T-helper 17 cell (primary cell): ENCODE measurements around the gene MALAT1. TPM values are rescaled to one million over a fixed set of nuclear protein-coding genes. Genes with fewer than 3 reads are reported as not detected.
A peak's percentile ranks its signal among the peaks of the same experiment; 100 is the strongest.

Experiments used
- ATAC-seq: fragments of 150-1000 bp; cut with Tn5 transposase; 2 replicates; pipeline ENCODE4 v1.10.0; 2021; ENCODE audit warnings: mild to moderate bottlenecking, moderate library complexity
- DNase-seq, 3 donors: peaks; one replicate each; pipeline versions ENCODE4 v3.0.0 to v3.0.0-alpha.2; 2020 to 2021
- H3K9me3 ChIP-seq: one replicate; pipeline ENCODE4 v1.7.0; 2013; ENCODE audit warnings: low read length, mild to moderate bottlenecking; ENCODE audit not compliant: control insufficient read depth, poor library complexity, severe bottlenecking
- H3K27ac Mint-ChIP-seq: one replicate; pipeline ENCODE4 v1.8.0; 2022; ENCODE audit warnings: mild to moderate bottlenecking, moderate library complexity, mixed read lengths
- H3K27me3 Mint-ChIP-seq: one replicate; pipeline ENCODE4 v1.8.0; 2022; ENCODE audit warnings: mixed read lengths
- H3K36me3 Mint-ChIP-seq: one replicate; pipeline ENCODE4 v1.8.0; 2022; ENCODE audit warnings: low read depth, mixed read lengths
- H3K4me1 Mint-ChIP-seq: one replicate; pipeline ENCODE4 v1.8.0; 2022; ENCODE audit warnings: mild to moderate bottlenecking, mixed read lengths
- H3K4me3 Mint-ChIP-seq: one replicate; pipeline ENCODE4 v1.8.0; 2022; ENCODE audit warnings: mild to moderate bottlenecking, moderate library complexity, mixed read lengths
- total RNA-seq, 4 donors: library from RNA in 2 of 4; stranded (reverse) in 2 of 4; gene quantifications; one replicate each; pipeline ENCODE4 v1.2.3 and lab custom pipeline; 2022 to 2026

Gene MALAT1
- total RNA-seq, 2 donors from 2014 or later: 25,853 to 29,025 TPM

DNA sequence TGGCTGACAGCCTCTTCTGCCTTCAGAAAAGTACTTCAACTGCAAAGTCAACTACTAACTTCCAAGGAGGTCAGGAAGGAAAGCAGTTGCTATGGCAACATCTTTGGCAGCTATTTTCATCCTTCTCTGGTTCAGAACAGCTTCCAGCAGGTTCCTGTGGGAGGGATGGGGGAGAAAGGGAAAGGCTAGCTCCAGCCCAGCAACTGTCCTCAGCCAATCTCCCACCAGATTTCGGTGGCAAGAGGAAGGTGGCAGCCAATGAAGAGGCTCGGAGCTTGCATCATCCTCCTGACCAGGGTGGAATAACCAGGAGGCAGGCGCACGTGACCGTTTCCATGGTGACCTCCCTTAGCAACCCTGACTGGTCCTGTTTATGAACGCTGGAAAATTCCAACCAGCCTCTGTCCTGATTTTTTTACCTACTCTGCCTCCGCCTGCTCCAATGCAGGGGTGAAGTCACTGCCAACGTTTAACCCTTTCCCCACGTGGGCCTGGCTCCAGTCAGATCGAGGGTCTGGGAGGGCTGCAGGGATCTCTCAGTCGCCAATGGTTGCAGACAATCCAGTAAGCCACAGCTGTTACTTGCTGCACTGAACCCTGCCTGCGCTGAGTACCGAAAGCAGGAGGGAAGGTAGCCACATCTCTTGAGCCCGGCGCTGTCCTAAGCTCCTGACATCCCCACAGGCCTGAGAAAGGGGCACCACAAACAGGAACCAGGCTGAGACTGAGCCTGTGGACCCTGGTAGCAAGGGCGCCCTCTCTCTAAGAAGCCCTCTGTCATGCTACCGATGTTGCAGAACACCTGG is 11.2 kb upstream of the MALAT1 start:
- ATAC-seq (peak; percentile 46), DNase-seq (no peak)
- Mint-ChIP-seq H3K27me3 (no peaks in the 10 kb centered on the region), H3K36me3 (no peaks in the 10 kb centered on the region), H3K4me1 (peaks cover 21% of the 10 kb centered on the region), H3K4me3 (no peak overlapping the region), H3K27ac (peak overlapping the region; percentile 2)
- H3K9me3 ChIP-seq: no peaks in the 10 kb centered on the region

DNA sequence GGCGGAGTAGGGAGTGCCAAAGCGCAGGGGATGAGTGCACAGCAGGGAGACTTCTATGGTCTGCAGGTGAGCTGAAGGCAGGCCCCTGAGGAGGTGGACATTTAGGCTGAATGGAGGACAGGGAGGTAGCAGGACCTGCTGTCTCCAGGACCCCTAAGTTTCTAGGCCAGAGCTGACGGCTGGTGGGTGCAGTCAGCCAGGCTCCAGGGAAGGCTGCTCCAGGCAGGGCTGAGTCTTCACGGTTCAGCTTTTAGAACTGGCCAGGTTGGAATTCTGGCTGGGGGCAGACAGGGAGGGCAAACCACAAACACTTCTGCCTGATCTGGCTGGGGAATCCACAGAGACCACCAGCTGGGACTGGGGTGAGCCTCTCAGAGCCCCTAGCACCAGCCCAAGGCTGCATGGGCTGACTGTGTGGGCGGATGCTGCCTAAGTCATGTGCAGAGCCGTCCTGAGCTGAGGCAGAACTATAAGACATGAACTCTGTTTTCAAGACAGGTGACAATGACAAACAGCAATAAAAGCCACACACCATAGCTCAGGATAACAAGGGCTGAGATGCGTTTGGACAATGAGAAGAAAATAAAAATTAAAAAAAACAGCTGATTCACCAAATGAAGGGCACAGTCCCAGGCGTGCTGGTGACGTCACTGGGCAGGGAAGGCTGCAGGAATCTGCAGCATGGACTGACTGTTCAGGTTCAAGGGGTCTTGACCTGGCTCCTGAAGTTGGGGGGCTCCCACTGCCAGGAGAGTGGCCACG is 10.4 kb upstream of the MALAT1 start:
- Mint-ChIP-seq H3K27ac (peak overlapping the region; percentile 77), H3K27me3 (no peaks in the 10 kb centered on the region), H3K36me3 (no peaks in the 10 kb centered on the region), H3K4me1 (peaks cover 25% of the 10 kb centered on the region), H3K4me3 (no peak overlapping the region)
- no peaks in the 10 kb centered on the region for H3K9me3 ChIP-seq
- ATAC-seq: no peak
- DNase-seq: no peak

DNA sequence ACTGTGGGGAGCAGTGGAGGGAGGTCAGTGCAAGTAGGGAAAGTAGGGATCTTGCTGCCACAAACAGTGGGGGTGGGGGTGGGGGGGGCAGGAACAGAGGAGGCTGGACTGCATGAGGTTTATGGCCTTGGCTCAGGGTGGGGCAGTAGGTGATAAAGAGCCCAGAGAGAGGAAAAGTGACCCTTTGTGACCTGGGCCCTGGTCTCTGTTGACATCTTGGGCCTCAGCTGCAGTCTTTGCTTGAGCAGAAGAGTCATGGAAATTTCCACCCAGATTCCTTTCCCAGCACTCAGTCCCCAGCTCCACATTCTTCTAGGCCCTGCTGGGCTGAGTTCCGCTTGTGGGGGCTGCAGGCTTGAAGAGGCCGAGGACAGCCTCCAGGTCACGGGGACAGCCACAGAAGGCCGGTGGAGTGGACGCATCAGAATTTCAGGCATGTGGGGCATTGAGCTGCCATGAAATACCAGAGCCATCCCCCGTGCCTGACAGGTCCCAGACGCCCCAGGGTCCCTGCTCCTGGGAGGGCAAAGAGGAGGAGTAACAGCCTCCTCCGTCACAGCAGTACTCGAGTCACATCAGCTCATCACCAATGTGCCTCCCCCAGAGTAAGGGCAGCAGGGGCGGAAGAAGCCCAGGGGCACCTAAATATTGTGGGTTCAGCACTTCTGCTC is 9.7 kb upstream of the MALAT1 start:
- H3K27ac Mint-ChIP-seq: peak overlapping the region; percentile 77
- ATAC-seq: no peak
- H3K36me3 Mint-ChIP-seq: no peaks in the 10 kb centered on the region
- no peaks in the 10 kb centered on the region for H3K27me3 Mint-ChIP-seq
- H3K9me3 ChIP-seq: no peaks in the 10 kb centered on the region
- H3K4me3 Mint-ChIP-seq: no peak overlapping the region
- H3K4me1 Mint-ChIP-seq: peaks cover 28% of the 10 kb centered on the region
- no peak for DNase-seq

DNA sequence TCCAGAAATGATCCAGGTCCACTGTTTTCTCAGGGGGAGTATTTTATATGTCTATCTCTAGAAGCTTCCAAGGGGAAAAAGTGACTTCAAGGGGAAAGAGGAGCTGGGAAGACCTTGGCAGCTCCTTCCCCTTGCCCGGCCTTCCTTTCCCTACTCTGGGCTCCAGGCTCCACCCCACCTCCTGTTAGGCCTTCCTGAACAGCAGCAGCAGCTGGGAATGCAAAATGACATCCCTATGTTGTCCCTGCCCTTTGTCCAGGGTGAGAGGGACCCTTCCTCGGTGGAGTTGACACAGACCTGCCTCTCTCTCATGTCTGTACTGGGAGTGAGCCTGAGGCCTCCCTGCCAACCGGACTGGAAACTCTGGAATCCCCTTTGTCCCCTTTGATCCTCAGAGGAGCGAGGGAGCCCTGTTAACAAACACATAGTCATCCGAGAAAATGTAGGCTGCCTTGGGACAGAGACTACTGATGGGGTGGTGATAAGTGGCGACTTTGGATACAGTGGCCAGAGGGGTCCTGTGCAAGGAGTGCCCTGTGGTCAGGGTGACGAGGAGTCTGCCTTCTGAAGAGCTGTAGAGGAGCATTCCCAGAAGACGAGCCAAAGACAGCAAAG is 9.0 kb upstream of the MALAT1 start:
- Mint-ChIP-seq H3K4me1 (peaks cover 31% of the 10 kb centered on the region), H3K4me3 (no peak overlapping the region), H3K27ac (peak overlapping the region; percentile 39), H3K27me3 (no peaks in the 10 kb centered on the region), H3K36me3 (no peaks in the 10 kb centered on the region)
- ATAC-seq (no peak), DNase-seq (no peak)
- H3K9me3 ChIP-seq: no peaks in the 10 kb centered on the region

DNA sequence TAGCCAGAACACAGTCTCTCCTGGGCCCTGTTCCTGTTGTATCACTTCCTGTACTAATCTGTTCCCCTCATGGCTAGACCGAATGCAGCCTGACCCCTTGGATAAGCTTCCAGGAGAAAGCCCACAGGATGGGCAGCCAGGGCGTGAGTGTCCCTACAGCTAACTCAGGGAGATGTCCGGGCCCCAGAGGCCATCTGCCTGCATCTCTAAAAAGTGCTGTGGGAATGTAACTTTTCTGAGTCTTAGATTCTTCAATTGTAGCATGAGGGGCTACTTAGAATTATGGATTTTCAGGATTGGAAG is 7.7 kb upstream of the MALAT1 start:
- Mint-ChIP-seq H3K27me3 (no peaks in the 10 kb centered on the region), H3K27ac (peak overlapping the region; percentile 16), H3K4me1 (peaks cover 32% of the 10 kb centered on the region), H3K4me3 (no peak overlapping the region), H3K36me3 (no peaks in the 10 kb centered on the region)
- no peaks in the 10 kb centered on the region for H3K9me3 ChIP-seq
- DNase-seq (no peak), ATAC-seq (no peak)

DNA sequence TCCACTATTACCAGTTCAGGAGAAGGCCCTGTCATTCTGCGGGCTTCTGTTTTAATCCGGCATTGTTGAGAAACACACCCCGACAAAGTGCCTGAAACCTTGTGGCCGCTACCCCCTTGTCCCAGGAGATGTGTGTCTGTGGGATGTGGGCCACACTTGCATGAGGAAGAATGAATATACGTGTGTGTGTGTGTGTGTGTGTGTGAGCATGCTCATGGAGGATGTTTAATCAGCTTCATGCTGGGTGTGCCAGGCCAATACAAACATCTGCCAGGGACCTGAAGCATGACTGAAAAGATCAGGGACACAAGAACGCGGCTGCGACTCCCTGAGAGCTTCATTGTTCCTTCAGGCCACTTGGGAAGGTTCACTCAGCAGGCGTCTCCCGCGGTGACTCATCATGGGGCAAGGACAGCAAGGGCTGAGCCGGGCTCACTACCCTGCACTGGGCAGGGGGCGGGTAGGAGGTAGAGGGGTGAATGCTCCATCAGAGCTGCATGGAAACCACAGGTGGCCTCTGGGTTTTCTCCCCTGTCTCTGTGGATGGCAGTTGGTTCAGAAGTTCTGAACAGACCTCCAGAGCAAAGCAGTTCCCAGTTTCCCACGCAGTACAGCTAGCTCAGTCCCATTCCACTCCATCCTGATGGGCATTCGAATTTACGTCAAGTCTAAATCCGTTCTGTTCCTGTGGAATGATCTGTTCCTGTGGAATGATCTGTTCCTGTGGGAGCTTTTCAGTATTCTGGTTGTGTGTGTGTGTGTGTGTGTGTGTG is 7.0 kb upstream of the MALAT1 start:
- H3K9me3 ChIP-seq: no peaks in the 10 kb centered on the region
- Mint-ChIP-seq H3K27ac (peak overlapping the region; percentile 39), H3K27me3 (no peaks in the 10 kb centered on the region), H3K4me1 (peaks cover 38% of the 10 kb centered on the region), H3K36me3 (no peaks in the 10 kb centered on the region), H3K4me3 (no peak overlapping the region)
- no peak for DNase-seq
- ATAC-seq: no peak

DNA sequence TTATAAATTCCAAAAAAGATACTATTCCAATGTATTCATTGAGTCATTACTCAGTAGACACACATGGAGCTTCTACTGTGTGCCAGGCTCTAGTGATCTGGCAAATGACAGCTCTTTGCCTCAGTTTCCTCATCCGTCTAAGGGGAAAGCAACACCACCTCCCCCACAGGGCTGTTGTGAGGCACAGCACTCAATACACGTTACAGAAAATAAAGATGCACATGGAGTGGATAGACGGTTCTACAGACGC is 6.5 kb upstream of the MALAT1 start:
- H3K4me1 Mint-ChIP-seq: peaks cover 41% of the 10 kb centered on the region

DNA sequence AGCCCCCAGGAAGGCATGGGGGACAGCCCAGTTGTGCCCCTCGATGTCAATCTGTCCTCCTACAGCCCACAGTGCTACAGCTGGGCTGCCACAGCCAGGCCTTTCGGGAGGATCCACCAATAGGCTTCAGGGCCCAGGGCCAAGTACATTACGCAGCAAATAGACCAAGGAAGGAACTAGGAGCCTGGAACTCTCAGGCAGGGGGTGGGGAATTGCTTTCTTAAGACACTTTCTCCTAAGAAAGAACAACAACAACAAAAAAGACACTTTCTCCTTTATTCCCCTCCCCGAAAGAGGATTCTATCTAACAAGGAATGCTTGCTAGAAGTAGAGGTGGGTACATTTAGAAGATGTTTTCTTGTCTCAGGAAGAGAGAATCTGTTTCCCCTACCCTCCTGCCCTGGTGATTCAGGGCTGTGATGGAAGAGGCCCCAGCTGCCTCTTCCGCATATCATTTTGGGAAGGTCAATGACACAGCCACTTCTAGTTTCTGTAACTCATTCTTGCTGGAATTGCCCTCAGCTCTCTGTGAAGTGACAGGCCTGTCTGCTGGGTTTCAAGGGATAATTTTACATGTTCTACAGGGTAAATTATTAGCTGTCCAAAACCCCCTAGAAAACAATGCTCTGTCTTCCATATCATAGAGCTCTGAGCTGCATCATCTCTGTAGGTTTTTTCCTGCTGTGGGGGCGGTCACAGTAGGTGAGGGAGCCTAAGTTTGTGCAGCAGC is 6.0 kb upstream of the MALAT1 start:
- H3K27me3 Mint-ChIP-seq: no peaks in the 10 kb centered on the region
- no peak overlapping the region for H3K4me3 Mint-ChIP-seq
- no peaks in the 10 kb centered on the region for H3K36me3 Mint-ChIP-seq
- ATAC-seq (no peak), DNase-seq (no peak)
- H3K4me1 Mint-ChIP-seq: peaks cover 38% of the 10 kb centered on the region
- H3K27ac Mint-ChIP-seq: peak overlapping the region; percentile 39
- no peaks in the 10 kb centered on the region for H3K9me3 ChIP-seq

More for the DNA sequence above, 6.5 kb upstream of the MALAT1 start:
- Mint-ChIP-seq H3K27me3 (no peaks in the 10 kb centered on the region), H3K27ac (peak overlapping the region; percentile 39), H3K36me3 (no peaks in the 10 kb centered on the region), H3K4me3 (no peak overlapping the region)
- ATAC-seq: no peak
- H3K9me3 ChIP-seq: no peaks in the 10 kb centered on the region
- no peak for DNase-seq

DNA sequence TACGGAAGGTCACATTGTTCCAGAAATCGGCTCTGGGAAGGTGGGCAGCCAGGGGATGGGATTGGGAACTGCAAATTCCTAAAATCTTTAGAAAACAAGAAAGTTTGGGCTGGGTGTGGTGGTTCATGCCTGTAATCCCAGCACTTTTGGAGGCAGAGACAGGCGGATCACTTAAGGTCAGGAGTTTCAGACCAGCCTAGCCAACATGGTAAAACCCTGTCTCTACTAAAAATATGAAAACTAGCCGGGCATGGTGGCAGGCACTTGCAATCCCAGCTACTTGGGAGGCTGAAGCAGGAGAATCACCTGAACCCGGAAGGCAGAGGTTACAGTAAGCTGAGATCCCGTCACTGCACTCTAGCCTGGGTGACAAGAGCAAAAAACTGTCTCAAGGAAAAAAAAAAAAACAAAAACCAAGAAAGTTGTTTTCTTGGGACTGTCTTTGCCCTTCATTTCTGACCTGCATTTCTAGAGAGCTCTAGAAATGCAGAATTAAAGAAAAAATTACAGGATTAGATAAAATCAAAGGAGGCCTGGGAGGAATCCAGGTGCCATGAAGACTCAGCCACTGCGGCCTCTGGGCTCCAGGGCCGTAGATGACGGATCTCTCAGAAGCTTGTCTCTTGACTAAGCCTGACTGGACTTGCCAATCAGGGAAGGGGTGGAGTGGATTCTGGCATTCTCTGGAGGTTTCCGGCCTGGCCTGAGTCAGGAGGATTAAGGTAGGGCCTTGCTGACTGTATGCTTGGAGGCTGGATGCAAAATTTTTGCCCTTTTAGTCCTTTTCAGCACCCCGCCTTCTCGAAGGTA is 5.3 kb upstream of the MALAT1 start:
- peaks cover 38% of the 10 kb centered on the region for H3K4me1 Mint-ChIP-seq
- no peak overlapping the region for H3K4me3 Mint-ChIP-seq
- no peaks in the 10 kb centered on the region for H3K9me3 ChIP-seq
- DNase-seq (no peak), ATAC-seq (no peak)
- H3K27me3 Mint-ChIP-seq: no peaks in the 10 kb centered on the region
- H3K27ac Mint-ChIP-seq: peak overlapping the region; percentile 32
- H3K36me3 Mint-ChIP-seq: no peaks in the 10 kb centered on the region

DNA sequence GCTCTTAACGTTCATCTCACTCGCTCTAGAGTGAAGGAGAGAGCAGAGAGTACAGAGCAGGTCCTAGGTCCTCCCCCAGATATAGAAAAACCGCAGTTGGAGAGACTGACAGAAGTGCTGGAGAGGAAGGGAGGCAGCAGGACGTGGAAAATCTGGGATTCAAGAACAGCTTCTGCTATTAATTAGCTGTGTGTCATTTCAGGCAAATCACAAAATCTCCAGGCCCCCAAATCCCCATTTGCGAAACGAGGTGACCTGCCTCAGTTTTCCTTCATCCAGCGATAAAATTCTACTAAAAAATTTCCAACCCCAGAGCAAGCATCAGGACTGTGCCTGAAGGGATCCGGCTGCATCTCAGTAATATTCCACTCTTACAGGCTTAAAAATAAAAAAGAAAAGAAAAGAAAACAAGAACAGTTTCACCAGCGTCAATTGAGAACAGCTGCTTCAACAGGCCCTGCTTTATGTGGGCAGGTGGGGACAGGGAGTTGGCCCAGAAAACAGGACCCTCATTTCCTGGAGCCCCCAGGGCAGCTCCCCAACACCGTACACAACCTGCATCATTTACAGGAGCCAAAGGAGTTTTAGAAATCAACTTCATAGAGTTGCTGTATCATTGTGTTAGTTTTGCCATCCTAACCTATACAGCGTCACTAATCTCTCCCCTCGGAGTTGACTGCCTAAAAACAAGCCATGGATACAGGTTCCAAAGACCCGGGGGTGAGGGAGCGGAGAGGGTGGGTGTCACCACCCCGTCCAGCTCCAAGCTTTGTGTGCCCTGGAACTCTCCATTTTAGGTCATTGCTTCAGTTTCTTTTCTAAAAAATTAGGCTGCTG is 2.3 kb upstream of the MALAT1 start:
- no peak for DNase-seq
- no peak overlapping the region for H3K27ac Mint-ChIP-seq
- H3K36me3 Mint-ChIP-seq: peaks cover 2% of the 10 kb centered on the region
- no peaks in the 10 kb centered on the region for H3K9me3 ChIP-seq
- H3K27me3 Mint-ChIP-seq: no peaks in the 10 kb centered on the region
- H3K4me3 Mint-ChIP-seq: no peak overlapping the region
- no peak for ATAC-seq
- peaks cover 37% of the 10 kb centered on the region for H3K4me1 Mint-ChIP-seq
